Uterine smooth muscle cell (primary cell): ENCODE results near the gene B4GALT7. TPM values are rescaled to one million over a fixed set of nuclear protein-coding genes. Genes with fewer than 3 reads are reported as not detected.

Source experiments
- total RNA-seq: library from RNA; depleted of rRNA; stranded (reverse); fragments of >200 nt; gene quantifications from 2 replicates; pipeline ENCODE4 v1.2.3, GENCODE V29; 2014

B4GALT7 gene, protein sequence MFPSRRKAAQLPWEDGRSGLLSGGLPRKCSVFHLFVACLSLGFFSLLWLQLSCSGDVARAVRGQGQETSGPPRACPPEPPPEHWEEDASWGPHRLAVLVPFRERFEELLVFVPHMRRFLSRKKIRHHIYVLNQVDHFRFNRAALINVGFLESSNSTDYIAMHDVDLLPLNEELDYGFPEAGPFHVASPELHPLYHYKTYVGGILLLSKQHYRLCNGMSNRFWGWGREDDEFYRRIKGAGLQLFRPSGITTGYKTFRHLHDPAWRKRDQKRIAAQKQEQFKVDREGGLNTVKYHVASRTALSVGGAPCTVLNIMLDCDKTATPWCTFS
- total RNA-seq = 33.9 and 41.0 TPM in 2 replicates

GRCh38 chr5:177599731-177600507 is at the start of gene B4GALT7:
Gene B4GALT7, plus strand, starts transcription at chr5:177600132. Its CDS starts 79 bp downstream, at chr5:177600211.

DNA sequence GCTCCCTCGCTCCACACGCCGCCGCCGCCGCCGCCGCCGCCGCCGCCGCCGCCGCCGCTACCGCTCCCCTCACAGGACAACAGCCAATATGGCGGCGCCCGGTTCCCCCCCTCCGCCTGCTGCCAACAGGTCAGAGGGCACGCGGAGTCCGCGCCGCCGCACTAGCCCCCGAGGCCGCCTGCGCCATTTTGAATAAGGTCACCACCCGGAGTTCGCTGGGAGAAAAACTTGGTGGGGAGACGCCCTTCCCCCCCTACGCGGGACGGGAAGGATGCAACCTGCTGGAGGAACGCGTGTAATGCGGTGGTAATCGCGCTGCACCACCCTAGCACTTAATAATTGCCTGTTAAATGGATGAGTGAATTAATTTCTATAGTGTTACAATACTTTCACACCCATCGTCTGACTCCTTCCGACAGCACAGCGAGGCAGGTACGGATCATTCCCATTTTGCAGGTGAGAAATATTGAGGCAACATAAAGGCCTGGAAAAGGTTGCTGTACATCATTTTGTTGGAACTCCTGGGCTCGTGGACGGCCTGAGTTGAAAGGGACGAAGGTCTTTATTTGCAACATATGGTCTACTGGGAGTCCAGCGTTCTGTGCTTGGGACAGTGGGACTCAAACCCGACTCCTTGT is 45.3 kb upstream of the B4GALT7 start, which contains the start of gene FAM193B:
FAM193B (minus strand) TSS at position 90 of the 638 bp plus-strand sequence. CDS start 105 bp downstream, outside the sequence.

DNA sequence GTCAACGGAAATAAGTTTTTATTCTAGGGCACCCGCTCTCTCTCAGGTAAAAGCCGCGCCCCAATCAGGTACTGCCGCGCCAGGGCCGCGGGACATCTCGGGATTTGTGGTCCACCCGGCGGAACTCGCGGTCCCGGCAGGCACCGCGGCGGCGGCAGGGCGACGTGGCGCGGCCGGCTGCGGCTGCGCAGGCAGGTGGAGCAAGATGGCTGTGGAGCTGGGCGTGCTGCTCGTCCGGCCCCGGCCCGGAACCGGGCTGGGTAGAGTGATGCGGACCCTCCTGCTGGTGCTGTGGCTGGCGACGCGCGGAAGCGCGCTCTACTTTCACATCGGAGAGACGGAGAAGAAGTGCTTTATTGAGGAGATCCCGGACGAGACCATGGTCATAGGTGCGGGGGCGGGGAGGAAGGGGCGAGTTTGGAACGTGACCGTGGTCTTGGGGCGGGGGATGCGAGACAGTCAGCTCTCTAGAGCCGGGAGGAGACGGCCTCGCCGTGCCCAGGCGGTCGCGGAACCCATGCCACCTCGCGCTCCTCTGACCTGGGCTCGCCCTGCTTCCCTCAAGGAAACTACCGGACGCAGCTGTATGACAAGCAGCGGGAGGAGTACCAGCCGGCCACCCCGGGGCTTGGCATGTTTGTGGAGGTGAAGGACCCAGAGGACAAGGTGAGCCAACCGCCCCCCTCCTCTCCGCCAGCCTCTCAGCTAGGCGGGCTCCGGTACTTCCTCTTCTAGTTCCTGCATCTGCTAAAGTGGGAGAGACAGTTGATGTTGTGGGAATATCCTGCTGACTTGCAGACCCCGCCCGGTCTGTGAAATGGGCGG is 7.7 kb upstream of the B4GALT7 start, which contains the start of gene TMED9:
TMED9 (plus strand) TSS at position 194 of the 825 bp plus-strand sequence; CDS start at position 206, 12 bp downstream.

Other genes starting within 250 kb of the B4GALT7 start
- gene LMAN2, start 248.5 kb upstream of the B4GALT7 start, total RNA-seq = 332 and 487 TPM in 2 replicates
- 4.3 and 7.4 TPM in 2 replicates for gene RGS14, start 242.2 kb upstream of the B4GALT7 start, total RNA-seq
- gene SLC34A1, start 215.7 kb upstream of the B4GALT7 start, total RNA-seq = not detected in 2 replicates
- not detected in 2 replicates for gene PFN3, start 199.5 kb upstream of the B4GALT7 start, total RNA-seq
- 0.22 and 0.50 TPM in 2 replicates for gene F12, start 190.6 kb upstream of the B4GALT7 start, total RNA-seq
- 24.0 and 42.4 TPM in 2 replicates for gene GRK6, start 173.5 kb upstream of the B4GALT7 start, total RNA-seq
- gene PRR7, start 153.3 kb upstream of the B4GALT7 start, total RNA-seq = 3.7 and 4.9 TPM in 2 replicates
- 153 and 171 TPM in 2 replicates for gene DBN1, start 126.5 kb upstream of the B4GALT7 start, total RNA-seq
- gene PDLIM7, start 102.5 kb upstream of the B4GALT7 start, total RNA-seq = 109 and 136 TPM in 2 replicates
- 0.62 and 1.3 TPM in 2 replicates for gene DOK3, start 90.3 kb upstream of the B4GALT7 start, total RNA-seq
- gene DDX41, start 83.2 kb upstream of the B4GALT7 start, total RNA-seq = 89.5 and 108 TPM in 2 replicates
- gene FAM193B, start 45.6 kb upstream of the B4GALT7 start, total RNA-seq = 21.6 and 26.5 TPM in 2 replicates
- 206 and 238 TPM in 2 replicates for gene TMED9, start 7.9 kb upstream of the B4GALT7 start, total RNA-seq
- gene FAM153A, start 182.8 kb downstream of the B4GALT7 start, total RNA-seq = 0.62 TPM in 1 of 2 replicates, not detected in the other